Left renal pelvis (tissue), 4 donors: ENCODE results near the gene LYG2. TPM values are rescaled to one million over a fixed set of nuclear protein-coding genes. Genes with fewer than 3 reads are reported as not detected.
"Not testable (repeated sequence)": the region's sequence is repeated elsewhere in the genome, so short reads cannot be mapped to it uniquely, and the experiment has no call there.

Experiments
- DNase-seq, 4 donors: peaks; one replicate each; pipeline ENCODE4 v3.0.0-alpha.2; 2013; ENCODE audit warnings: low read depth in 4 of 4, low spot score in 3 of 4
- polyA plus RNA-seq, 4 donors: library from polyadenylated mRNA; unstranded; fragments of 120-200 nt; gene quantifications; one replicate each; pipeline ENCODE4 v1.2.1, GENCODE V29; 2013; ENCODE audit not compliant: insufficient read length in 4 of 4

Gene LYG2, protein sequence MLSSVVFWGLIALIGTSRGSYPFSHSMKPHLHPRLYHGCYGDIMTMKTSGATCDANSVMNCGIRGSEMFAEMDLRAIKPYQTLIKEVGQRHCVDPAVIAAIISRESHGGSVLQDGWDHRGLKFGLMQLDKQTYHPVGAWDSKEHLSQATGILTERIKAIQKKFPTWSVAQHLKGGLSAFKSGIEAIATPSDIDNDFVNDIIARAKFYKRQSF
- polyA plus RNA-seq, result under 1 TPM in 3 of 4 donors, not detected in 1; 0.33 to 0.49 (median 0.36) TPM

DNA sequence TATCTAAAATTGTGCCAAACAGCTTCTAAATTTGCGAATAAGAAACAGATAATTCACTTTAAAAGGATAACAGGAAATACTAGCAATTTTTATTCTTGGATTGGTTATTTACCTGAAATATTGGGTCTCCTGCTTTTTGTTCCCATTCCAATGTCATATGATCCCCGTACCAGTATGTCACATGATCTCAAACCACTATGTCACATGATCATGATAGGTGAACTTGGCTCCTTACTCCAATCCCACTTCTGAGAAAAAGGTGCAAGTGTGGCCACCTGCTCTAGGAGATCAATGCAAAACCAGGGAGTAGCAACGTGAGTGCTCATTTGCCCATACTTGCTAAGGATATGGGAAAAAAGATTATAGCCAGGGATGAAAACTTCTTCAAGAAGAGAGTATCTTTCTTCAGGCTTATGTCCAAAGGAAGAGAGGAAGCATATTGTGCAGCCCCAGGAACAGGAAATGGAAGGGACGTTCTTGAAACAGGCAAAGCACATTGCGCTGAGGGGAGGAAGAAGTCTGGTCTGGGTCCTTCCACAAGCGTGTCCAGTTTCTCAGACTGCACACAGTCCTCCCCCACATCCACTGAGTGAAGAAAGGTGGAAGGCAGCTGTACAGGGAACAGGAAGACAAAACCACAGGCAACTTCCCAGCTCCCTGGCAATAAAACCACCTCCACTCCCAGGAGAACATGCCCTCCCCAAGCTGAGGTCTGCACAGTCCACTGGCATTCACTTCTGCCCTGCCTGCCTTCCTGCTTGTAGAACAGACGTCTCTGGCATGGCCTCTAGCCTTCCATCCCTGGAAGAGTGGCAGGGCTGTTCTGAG lies at the start of gene LYG2:
Gene LYG2 (minus strand): TSS at position 176 of the 828 bp plus-strand sequence. CDS start 1,406 bp downstream, outside the sequence.
- no peak for DNase-seq

DNA sequence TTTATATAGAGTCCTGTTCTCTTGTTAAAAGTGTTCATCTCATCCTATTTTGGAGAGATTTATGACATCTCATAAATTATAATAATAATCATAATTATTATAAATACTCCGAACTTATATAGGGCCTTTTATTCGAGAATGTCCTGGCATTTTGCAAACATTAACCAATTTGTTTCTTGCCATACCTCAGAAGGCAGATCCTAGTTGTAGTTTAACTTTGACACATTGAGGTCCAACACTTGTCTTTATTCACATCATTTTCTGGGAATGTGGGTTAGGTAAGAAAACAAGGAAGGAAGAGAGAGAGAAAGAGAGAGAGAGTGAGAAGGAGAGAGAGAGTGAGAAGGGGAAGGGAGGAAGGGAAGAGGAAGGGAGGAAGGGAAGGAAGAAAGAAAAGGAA lies 45.6 kb upstream of the LYG2 start, which contains the start of gene LYG1:
Gene LYG1 (minus strand): TSS at position 101 of the 400 bp plus-strand sequence. CDS start 5,527 bp downstream, outside the sequence.
- not testable (repeated sequence) for DNase-seq

DNA sequence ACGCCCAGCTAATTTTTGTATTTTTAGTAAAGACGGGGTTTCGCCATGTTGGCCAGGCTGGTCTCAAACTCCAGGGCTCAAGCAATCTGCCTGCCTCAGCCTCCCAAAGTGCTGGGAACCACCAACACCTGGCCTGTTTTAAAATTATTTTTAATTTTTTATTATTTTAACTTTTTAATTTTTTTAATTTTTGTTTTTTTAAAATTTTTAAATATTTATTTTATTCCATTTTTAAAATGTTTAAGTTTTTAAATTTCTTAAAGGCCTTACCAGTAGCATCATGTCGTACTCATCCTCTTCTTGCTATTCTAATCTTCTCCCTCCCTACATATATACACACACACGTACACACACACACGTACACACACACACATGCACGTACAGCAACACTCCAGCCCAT lies 44.1 kb upstream of the LYG2 start:
- no peak for DNase-seq

DNA sequence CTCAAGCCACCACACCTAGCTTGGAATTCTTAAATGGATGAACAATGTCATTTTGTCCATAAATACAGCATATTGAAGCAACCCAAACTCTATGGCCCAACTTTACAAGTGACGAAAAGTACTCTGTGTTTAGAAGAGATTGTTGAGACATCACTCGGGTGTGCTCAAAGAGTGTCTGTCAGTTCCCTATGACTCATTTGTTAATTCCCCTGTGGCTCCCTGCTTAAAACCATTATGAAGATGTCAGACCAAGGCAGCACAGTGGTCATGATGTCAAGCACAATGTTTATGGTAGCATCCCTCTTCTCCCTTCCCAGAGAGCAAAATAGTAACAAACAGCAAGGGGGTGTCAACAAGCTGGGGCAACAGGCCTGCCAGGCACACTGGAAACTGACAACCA lies 42.5 kb upstream of the LYG2 start:
- DNase-seq, result no peak

DNA sequence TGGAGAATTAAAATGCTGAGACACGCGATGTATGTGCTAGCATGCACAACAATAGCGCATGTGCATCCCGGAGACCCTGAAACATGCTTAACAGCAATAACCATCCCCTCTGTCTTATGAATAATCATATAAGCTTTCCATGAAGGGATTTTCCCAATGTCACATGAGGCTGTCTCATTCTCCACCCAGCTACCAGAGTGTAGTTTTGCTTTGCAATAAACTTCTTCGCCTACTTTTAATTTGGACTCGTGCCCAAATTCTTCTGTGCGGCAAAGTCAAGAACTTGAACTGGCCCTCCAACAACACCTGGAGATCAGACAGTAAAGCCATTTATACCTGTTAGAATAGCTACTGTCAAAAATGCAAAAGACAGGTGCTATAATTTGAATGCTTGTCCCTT lies 30.1 kb upstream of the LYG2 start:
- no peak for DNase-seq

DNA sequence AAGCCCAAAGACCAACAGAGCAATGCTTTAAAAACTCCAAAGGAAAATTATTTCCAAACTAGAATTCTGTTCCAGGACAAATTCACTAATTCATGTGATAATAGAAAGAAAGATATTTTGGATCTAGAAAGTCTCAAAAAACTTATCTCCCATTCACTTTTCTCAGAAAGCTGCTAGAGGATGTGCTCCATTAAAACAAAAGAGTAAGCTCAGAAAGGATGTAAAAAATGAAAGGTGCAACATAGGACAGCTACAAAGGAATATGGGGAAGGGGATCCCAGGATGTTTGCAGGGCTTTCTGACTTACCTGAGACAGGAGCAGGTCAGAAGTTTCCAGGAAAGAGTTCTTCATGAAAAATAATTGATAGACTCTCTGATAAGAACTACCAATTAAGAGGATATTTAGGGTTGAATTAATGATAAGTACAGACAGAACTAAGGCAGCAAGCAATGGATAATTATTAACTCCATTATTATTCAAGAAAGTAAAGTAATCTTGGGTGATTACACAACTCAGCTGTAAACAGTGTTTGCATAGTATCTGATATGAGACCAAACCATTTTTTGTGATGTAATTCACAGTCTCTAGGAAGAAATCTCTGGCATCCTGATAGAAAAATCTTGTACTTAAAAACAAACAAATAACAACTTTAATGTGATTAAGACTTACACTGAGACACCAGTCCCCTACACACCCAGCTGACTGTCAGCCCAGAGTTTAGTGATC lies 24.7 kb upstream of the LYG2 start:
- no peak for DNase-seq

DNA sequence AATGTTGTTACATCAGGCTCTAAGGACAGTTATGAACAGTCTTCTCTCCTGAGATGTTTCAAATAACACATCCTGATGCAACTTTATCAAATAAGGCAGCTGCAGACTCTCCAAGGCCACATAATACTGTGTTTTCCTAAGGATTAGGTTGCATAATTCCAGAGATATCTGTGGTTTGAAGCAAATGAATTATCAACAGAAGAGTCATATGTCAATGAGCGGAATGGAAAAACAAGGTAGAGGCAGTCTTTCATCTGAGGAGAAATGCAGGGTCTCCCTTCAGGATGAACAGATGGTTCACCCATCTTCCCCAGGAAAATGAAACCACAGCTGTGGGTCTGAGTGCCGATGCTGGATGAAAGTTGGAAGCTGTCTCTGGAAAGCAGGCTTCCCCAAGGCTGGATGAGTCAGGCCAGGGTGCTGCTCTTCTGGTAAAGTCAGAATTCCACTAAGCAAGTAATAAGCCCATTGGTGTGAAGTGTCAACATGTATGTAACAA lies 23.4 kb upstream of the LYG2 start:
- no peak for DNase-seq

DNA sequence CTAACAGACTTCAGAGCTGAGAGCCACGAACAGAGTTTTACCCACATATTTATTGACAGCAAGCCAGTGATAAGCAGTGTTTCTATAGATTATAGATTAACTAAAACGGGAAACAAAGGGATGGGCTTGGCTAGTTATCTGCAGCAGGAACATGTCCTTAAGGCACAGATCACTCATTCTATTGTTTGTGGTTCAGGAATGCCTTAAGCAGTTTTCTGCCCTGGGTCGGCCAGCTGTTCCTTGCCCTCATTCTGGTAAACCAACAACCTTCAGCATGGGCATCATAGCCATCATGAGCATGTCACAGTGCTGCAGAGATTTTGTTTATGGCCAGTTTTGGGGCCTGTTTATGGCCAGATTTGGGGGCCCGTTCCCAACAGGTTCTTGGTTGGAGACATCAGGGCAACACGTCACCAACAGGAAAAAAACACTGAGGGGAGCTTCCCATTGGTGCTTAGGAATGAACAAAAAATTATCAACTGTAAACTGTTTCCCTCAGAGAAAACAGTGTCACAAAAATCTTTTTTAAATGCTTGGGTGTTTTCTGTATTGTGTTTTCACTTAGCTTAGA lies 22.8 kb upstream of the LYG2 start:
- DNase-seq, result not testable (repeated sequence)

DNA sequence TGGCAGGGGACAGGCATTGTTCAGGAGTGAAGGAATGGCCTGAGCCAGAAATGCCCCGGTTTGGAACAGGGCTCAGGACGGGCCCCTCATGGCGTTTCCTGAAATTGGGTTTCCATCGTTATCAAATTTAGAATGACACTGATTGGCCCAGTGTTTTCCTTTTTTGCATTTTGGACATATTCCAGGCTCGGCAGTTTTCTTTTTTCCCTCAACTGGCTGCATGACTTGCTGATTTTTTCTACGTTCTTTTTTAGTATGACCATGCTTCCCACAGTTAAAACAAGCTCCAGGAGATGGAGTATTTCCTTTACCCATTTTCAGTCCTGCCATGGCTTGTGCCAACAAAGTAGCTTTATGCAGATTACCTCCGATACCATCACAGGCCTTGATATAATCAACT lies 20.4 kb upstream of the LYG2 start:
- no peak for DNase-seq

DNA sequence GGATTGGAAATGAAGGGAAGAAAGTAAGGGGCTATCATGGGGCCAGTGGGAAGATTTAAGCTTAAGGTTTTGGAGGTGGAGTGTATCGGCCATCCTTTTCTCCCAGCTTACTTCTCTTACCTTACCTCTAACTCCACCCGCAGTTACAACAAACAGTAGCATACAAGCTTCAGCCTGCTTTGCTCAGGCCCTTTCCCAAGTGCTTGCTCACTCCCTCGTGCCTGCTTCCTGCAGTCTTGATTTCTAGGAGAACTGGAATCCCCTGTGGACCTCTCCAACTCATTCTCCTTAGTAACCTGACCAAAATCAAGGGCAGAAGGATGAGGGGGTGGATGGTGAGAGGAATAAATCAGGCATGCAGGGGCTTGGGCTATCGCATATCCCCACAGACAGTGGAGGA lies 5.8 kb upstream of the LYG2 start:
- DNase-seq, result no peak

DNA sequence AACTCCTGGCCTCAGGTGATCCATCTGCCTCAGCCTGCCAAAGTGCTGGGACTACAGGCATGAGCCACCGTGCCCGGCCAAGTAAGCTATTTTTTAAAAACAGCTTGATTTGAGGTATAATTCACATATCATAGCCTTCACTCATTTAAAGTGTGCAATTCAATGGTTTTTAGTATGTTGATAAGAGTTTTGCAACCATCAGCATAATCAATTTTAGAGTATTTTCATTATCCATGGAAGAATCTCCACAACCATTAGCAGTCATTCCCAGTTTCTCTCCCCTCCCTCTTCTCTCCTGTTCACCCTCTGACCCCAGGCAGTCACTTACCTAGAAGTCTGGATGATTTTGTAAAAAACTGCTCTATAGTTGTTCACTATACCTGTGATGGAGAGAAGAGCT lies 4.7 kb upstream of the LYG2 start:
- no peak for DNase-seq

DNA sequence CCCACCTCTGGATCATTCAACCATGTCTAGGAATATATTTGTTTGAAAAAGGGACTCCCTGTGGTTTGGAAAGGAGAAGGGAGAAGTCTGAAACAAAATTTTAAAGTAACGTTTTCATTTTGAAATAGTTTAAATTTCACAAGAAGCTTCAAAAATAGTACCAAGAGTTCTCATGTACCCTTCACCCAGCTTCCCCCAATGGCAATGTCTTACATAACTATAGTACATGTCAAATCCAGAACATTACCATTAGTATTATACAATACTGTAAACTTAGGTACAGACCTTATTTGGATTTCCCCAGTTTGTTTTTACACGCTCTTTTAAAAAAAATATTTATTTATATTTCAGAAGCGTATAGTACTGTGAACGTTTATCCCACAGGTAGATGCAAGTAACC lies 4.0 kb upstream of the LYG2 start:
- DNase-seq, result no peak

DNA sequence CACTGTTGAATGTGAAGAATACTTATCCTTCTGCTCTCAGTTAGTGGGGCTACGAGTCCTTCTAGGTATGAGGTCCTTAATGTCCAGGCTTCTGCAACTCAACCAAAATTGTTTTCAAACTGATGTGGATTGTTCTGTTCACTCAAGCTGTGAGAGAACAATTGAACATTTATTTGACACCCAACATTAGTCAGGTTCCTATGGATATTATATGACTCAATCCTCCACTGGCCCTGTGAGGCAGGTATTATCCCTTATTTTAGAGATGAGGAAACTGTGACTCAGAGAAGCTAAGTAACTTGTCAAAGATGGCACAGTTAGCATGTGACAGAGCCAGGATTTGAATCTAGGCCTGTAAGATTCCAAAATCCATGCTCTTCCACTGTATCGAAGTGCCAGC lies 1.2 kb upstream of the LYG2 start:
- no peak for DNase-seq

DNA sequence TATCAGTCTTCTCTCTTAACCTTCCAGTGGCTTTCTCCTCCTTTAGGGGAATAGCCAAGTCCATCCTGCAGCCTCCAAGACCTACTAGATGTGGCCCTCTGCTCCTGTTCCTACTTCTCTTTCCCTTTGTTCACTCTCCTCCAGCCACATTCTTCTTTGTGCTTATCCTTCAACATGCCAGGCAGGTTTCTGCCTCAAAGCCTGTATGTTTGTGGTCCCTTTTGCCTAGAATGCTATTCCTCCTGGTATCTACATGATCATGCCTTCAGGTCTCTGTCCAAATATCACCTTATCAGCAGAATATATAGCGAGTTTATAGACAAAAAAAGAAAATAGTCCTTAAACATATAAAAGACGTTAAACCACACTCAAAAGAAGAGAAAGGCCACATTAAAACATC lies 5.5 kb downstream of the LYG2 start:
- DNase-seq, result no peak

DNA sequence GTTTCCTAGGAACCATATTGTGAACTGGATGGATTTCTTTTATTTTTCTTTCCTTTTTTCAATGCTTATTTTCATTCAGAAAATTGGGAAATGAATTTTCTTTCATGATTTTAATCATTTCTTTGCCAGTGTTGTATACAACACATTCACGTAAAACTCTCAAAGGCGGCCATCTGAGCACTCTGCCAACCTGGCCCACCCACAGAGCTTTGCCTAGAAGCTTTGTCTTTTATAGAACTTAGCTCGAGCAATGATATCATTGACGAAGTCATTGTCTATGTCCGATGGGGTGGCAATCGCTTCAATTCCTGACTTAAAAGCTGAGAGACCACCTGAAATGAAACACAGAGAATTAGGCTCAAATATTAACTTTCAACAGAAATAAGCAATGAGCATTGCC lies 13.3 kb downstream of the LYG2 start:
- no peak for DNase-seq

DNA sequence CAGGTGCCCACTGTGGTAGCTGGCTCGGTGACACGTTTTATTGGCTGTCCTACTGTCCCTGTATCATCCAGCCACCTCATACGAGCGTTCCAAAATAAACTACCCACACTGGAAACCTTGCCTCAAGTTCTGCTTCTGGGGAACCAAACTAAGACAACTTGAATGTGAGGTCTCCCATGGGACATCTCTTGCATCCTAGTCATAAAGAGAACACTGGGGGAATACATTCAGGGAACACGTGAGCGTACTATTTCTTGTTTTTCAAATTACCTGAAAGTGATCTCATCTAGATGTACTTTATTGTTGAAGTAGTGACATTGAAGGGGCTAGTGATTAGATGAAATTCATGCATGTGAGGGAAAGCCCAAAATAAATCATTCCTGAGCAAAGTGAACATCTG lies 15.0 kb downstream of the LYG2 start:
- DNase-seq, result no peak

DNA sequence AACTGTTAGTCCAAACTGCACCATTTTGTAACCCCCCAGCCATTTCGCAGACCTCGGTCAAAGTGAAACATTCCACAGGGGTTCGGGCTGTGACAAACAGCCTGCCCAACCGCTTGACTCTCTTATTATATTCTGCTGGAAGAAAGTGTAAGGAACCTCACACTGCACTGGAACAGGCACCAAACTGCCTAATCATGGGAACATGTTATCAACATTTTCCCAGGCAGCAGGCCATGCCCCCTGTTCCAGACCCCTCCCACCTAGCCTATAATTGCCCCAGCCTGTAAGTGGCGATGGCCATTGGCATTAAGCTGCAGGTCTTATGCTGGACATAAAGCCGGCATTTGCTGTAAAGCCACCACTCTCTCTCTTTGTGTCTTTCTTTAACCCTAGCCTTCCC lies 16.9 kb downstream of the LYG2 start:
- DNase-seq, result no peak

DNA sequence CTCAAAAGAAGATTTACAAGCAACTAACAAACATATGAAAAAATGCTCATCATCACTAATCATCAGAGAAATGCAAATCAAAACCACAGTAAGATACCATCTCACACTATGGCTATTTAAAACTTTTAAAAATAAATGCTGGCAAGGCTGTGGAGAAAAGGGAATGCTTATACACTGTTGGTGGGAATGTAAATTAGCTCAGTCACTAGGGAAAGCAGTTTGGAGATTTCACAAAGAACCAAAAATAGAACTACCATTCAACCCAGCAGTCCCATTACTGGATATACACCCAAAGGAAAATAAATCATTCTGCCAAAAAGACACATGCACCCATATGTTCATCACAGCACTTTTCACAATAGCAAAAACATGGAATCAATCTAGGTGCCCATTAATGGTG lies 22.3 kb downstream of the LYG2 start:
- DNase-seq, result not testable (repeated sequence)

DNA sequence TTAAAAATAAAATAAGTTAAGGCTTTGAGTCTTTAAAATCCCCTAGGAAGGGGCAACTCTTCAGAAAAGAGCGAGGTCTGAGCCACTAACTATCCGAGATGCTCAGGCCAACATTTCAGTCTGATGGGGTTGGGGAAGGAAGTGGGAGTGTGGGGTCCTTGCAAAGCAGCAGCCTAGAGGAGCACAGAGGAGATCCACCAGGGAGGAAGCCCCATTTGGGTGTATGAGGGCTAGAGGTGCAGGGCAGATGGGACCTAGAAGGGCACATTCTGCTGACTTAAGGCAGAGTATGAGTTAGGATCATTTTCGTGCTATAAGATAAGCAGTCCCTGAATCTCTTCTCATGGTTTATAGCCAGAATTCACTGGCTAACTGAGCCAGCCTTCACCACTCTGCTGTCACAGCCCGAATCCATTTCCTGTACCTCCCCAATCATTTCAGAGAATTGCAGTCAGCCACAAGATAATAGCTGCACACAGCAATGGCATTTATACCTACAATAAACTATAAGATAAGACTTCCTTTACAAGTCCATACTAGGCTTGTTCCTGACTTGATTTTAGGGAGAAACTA lies 37.5 kb downstream of the LYG2 start:
- no peak for DNase-seq

DNA sequence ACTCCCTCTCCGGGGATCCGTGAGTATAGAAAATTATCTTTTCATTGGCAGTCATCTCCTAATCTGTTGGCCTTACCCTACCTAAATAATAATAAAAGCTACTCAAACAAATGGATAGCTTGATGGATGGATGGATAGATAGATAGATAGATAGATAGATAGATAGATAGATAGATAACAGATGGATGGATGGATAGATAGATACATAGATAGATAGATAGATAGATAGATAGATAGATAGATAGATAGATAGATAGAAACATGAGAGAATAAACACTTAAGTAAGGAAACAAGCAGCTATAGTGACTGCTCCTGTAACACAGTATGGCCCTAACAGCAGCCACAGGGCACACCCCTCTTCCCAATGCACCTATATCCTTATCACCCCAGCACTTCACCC lies 39.4 kb downstream of the LYG2 start:
- DNase-seq, result no peak

DNA sequence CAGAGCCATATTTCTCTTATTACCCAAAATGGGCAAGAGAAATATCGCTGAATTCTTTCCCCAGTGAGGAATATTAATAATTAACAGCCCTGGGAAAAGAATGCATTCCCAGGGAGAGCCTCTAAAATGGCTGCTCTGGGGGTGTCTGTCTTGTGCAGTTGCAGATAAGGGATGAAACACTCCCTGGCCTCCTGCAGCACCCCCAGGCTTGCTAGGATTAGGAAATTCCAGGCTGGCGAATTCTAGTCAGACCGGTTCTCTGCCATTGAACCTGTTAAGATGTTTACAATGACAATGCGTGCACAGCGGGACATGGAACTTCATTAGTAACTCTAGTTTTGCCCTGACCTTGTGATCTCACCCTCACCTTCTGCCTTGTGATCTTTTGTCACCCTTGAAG lies 50.0 kb downstream of the LYG2 start:
- DNase-seq, result no peak
